Testis (tissue), 2 donors: ENCODE measurements around the gene RTCA.

Experiments used
- POLR2A ChIP-seq: fragments of 450-650 bp; IDR thresholded peaks from one replicate; pipeline ENCODE4 v1.6.1; 2017; ENCODE audit warnings: antibody characterized with exemption, mild to moderate bottlenecking, moderate library complexity
- TF ChIP-seq, protein P1 (sequence below), 3 experiments: fragments of 450-650 bp in 2 of 3; fragments of 200-600 bp in 1 of 3; sonication (generic) in 1 of 3; IDR thresholded peaks; one replicate each; pipeline ENCODE4 v1.5.1; 2016 to 2019; ENCODE audit warnings: antibody characterized with exemption in 3 of 3, mild to moderate bottlenecking in 2 of 3, moderate library complexity in 1 of 3

- TF ChIP-seq, protein P1, sequence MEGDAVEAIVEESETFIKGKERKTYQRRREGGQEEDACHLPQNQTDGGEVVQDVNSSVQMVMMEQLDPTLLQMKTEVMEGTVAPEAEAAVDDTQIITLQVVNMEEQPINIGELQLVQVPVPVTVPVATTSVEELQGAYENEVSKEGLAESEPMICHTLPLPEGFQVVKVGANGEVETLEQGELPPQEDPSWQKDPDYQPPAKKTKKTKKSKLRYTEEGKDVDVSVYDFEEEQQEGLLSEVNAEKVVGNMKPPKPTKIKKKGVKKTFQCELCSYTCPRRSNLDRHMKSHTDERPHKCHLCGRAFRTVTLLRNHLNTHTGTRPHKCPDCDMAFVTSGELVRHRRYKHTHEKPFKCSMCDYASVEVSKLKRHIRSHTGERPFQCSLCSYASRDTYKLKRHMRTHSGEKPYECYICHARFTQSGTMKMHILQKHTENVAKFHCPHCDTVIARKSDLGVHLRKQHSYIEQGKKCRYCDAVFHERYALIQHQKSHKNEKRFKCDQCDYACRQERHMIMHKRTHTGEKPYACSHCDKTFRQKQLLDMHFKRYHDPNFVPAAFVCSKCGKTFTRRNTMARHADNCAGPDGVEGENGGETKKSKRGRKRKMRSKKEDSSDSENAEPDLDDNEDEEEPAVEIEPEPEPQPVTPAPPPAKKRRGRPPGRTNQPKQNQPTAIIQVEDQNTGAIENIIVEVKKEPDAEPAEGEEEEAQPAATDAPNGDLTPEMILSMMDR (IDR thresholded peaks at IDR 0.05): no peak
- no peak for TF ChIP-seq POLR2A
These were observed 18.6 kb downstream of the RTCA start for GRCh38 chr1:100284591-100284990.
